Measurements from ENCODE around the gene CDS1. TPM values are rescaled to one million over a fixed set of nuclear protein-coding genes. Genes with fewer than 3 reads are reported as not detected.

The CDS1 gene
- total RNA-seq, result under 0.01 TPM in 2 replicates

GRCh38 chr4:84582988-84583875, at the start of gene CDS1:
Gene CDS1, plus strand, starts transcription at chr4:84583127. Its CDS starts 275 bp downstream, at chr4:84583402.

Other genes starting within 250 kb of the CDS1 start
- gene NKX6-1, start 83.8 kb upstream of the CDS1 start, total RNA-seq, result not detected in 2 replicates

All from dermis lymphatic vessel endothelial cell (primary cell).